ENCODE measurements around the gene SSU72.
A peak's percentile ranks its signal among the peaks of the same experiment; 100 is the strongest.

The SSU72 gene

GRCh38 chr1:1550591-1551432 lies 23.9 kb downstream of the SSU72 start:
- POLR2A ChIA-PET (ENCODE audit: low non-redundant PET), result no interaction called here

GRCh38 chr1:1550087-1550486 lies 24.6 kb downstream of the SSU72 start:
- DNase-seq (ENCODE audit: low spot score), result no peak
- H3K27ac ChIP-seq, result peak overlapping the region; percentile 46
- no peak for TF ChIP-seq CTCF (conservative IDR thresholded peaks at IDR 0.05; ENCODE audit: low read depth)
- ChIA-PET POLR2A (ENCODE audit: low non-redundant PET) (no interaction called here), CTCF (no interaction called here)

More at GRCh38 chr1:1550591-1551432, 23.9 kb downstream of the SSU72 start:
- no peak for DNase-seq (ENCODE audit: low spot score)
- CTCF ChIA-PET, result interaction anchor here (0.6 kb wide), 2 partner anchors 46 to 59 kb away, joined by 3 read pairs; no protein-coding TSS in a partner anchor
- no peak for TF ChIP-seq CTCF (conservative IDR thresholded peaks at IDR 0.05; ENCODE audit: low read depth)
- H3K27ac ChIP-seq, result peak overlapping the region; percentile 46

GRCh38 chr1:1548591-1548990 lies 26.1 kb downstream of the SSU72 start:
- DNase-seq (ENCODE audit: low spot score), result no peak
- POLR2A ChIA-PET (ENCODE audit: low non-redundant PET), result no interaction called here
- CTCF ChIA-PET, result no interaction called here
- H3K27ac ChIP-seq, result peak overlapping the region; percentile 18
- no peak for TF ChIP-seq CTCF (conservative IDR thresholded peaks at IDR 0.05; ENCODE audit: low read depth)

- no peak for DNase-seq (ENCODE audit: low spot score)
- H3K27ac ChIP-seq, result peak overlapping the region; percentile 18
- POLR2A ChIA-PET (ENCODE audit: low non-redundant PET), result no interaction called here
- CTCF ChIA-PET, result interaction anchor here (0.6 kb wide), 1 partner anchor 85 kb away, joined by 4 read pairs; no protein-coding TSS in a partner anchor
- no peak for TF ChIP-seq CTCF (conservative IDR thresholded peaks at IDR 0.05; ENCODE audit: low read depth)
These were observed 27.2 kb downstream of the SSU72 start for GRCh38 chr1:1547476-1547875.

GRCh38 chr1:1547011-1547410 lies 27.7 kb downstream of the SSU72 start:
- ChIA-PET POLR2A (ENCODE audit: low non-redundant PET) (no interaction called here), CTCF (interaction anchor here (0.6 kb wide), 1 partner anchor 84 kb away, joined by 4 read pairs; no protein-coding TSS in a partner anchor)
- DNase-seq (ENCODE audit: low spot score), result no peak
- no peak for TF ChIP-seq CTCF (conservative IDR thresholded peaks at IDR 0.05; ENCODE audit: low read depth)
- peak overlapping the region; percentile 18 for H3K27ac ChIP-seq

GRCh38 chr1:1545946-1546737 lies 28.5 kb downstream of the SSU72 start:
- TF ChIP-seq CTCF (conservative IDR thresholded peaks at IDR 0.05; ENCODE audit: low read depth), result no peak
- CTCF ChIA-PET, result no interaction called here
- H3K27ac ChIP-seq, result peak overlapping the region; percentile 44
- POLR2A ChIA-PET (ENCODE audit: low non-redundant PET), result interaction anchor here (0.6 kb wide), 1 partner anchor 12 kb away, joined by 3 read pairs; no protein-coding TSS in a partner anchor
- DNase-seq (ENCODE audit: low spot score), result no peak
